Fibroblast of the aortic adventitia (primary cell): Measurements from ENCODE around the gene MLPH. TPM values are rescaled to one million over a fixed set of nuclear protein-coding genes. Genes with fewer than 3 reads are reported as not detected.

Experiments
- DNase-seq: peaks from one replicate; pipeline ENCODE4 v3.0.0-alpha.2; 2010; ENCODE audit warnings: low read depth
- H3K4me3 ChIP-seq: 2 replicates; pipeline ENCODE4 v1.5.1; 2011; ENCODE audit warnings: low read depth, mild to moderate bottlenecking, control low read depth, low read length, moderate library complexity
- CTCF ChIP-seq: IDR thresholded peaks from 2 replicates; pipeline ENCODE4 v1.5.1; 2011; ENCODE audit warnings: mild to moderate bottlenecking, low read length, control low read depth, inconsistent platforms; ENCODE audit not compliant: insufficient read depth
- total RNA-seq: library from RNA; depleted of rRNA; stranded (reverse); fragments of >200 nt; gene quantifications from 2 replicates; pipeline ENCODE4 v1.2.3, GENCODE V29; 2012; ENCODE audit warnings: low replicate concordance

The MLPH gene
- total RNA-seq: 5.2 and 6.1 TPM in 2 replicates

- H3K4me3 ChIP-seq: peak within 1 kb of the TSS; percentile 69
- DNase-seq: no peak
- no peak for TF ChIP-seq CTCF
Observed at GRCh38 chr2:237486819-237487448, at the start of gene MLPH. MLPH (plus strand) TSS chr2:237487251; CDS start chr2:237493427, 6,176 bp downstream.

GRCh38 chr2:237437566-237437965 lies 49.5 kb upstream of the MLPH start:
- no peak for DNase-seq
- no peak for TF ChIP-seq CTCF
- no peak overlapping the region for H3K4me3 ChIP-seq

- no peak for DNase-seq
- TF ChIP-seq CTCF: peak; percentile 3
Observed at GRCh38 chr2:237438080-237438940, 48.7 kb upstream of the MLPH start.

GRCh38 chr2:237440819-237441281 lies 46.2 kb upstream of the MLPH start:
- H3K4me3 ChIP-seq: no peak overlapping the region
- DNase-seq: no peak
- no peak for TF ChIP-seq CTCF

More at GRCh38 chr2:237438080-237438940, 48.7 kb upstream of the MLPH start:
- H3K4me3 ChIP-seq: no peak overlapping the region

GRCh38 chr2:237441605-237442274 lies 45.3 kb upstream of the MLPH start:
- peak; percentile 83 for DNase-seq
- no peak overlapping the region for H3K4me3 ChIP-seq
- no peak for TF ChIP-seq CTCF

- TF ChIP-seq CTCF: no peak
- no peak for DNase-seq
Observed at GRCh38 chr2:237444071-237444470, 43.0 kb upstream of the MLPH start.

More at GRCh38 chr2:237444071-237444470, 43.0 kb upstream of the MLPH start:
- no peak overlapping the region for H3K4me3 ChIP-seq
